T-helper 1 cell (primary cell): ENCODE data around the gene SLC25A42.
"Not testable (repeated sequence)": the region's sequence is repeated elsewhere in the genome, so short reads cannot be mapped to it uniquely, and the experiment has no call there.

Experiments used
- DNase-seq, 5 donors: peaks; one replicate each; pipeline ENCODE4 v3.0.0-alpha.2; 2012 to 2020
- total RNA-seq, 4 donors: gene quantifications; one replicate each; lab custom pipeline; 2026; lab: John Stamatoyannopoulos, UW

Gene SLC25A42
- 14.5 to 23.1 (median 19.5) reads per million in 4 donors for total RNA-seq

DNA sequence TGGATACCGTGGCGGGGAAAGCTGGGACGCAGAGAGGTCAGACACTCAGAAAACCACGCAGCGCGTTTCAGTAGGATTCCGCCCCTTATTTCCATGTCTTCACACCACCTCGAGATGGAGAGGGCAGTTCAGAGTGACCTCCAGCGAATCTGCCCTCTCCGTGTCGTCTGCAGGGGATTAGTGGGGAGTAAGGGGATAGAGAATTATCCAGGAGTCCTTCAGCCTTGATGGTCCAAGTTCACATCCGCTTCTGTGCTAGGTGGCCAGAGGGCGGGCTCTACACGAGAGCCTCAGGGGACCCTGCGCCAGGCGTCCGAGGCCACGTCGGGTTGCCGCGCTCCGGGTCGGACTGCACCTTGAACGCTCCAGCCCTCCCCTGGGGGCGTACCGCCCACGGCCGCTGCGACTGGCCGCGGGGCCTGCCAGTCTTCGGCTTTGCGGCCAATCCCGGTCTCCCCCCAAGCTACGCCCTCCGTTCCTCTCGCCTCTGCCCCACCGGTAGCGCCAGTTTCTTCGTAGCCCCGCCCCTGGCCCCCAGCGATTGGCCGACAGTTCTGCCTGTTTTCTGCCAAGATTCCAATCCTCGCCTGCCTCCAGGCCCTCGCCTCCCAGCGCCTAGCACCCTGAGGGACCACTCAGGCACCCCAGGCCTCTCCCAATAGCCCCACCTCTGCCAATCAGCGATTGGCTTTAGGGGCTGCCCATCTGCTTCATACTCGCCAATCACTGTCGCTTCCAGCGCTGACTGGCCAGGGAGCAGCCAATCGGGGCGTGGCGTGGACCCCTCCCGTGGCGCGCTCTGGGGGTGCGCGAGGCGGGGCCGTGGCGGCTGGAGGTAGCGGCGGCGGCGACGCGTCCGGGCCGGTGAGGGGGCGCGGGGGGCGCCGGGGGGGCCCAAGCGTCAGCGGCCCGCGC lies at the start of gene SLC25A42:
Gene SLC25A42 (plus strand): TSS at position 812 of the 915 bp plus-strand sequence. CDS start 32,131 bp downstream, outside the sequence.
- peak; percentile 98 to 99 (median 99) for DNase-seq

DNA sequence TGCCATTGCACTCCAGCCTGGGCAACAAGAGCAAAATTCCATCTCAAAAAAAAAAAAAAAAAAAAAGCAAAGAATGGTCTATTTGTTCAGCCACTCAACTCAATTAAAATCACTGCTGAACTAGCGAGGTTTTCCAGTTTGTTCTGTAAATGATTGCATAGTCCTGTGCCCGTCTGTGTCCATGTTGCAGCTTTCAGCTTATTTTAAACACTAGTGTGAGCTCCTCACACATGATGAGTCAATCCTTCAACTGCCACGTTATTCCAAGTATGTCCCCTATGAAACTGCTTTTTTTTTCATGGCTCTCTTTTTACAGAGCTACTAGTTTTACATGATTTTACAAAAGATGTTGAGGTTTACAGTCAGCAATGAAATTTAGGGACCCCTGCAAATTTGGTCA lies 42.7 kb upstream of the SLC25A42 start:
- no peak for DNase-seq

DNA sequence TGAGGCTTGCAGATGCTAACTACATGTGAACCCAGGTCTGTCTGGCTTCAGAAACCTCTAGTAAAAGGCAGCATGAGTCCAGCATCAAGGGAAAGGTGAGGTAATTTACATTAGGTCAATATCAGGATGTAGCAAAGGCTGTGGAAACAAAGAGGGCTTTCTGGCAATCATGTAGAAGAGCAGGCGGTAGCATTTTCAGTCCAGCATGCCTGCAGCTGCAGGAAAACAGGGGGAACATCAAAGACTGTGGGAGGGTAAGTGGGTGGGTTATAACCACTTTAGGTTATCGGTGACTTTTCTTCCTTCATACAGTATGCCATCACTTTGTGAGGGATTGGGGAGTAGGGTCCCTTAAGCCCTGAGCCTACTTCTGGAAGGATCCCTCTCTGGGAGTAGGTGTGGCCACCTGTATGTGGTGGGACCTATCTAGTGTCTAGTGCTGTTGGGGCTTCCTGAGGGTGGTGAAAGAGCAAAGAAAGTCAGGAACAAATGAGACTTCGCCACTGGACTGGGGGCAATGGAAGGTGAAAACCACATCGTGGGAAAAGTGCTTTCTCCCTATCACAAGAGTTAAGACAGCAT lies 41.3 kb upstream of the SLC25A42 start:
- no peak for DNase-seq

GRCh38 chr19:19023376-19023775 lies 40.4 kb upstream of the SLC25A42 start:
- not testable (repeated sequence) for DNase-seq

- DNase-seq: no peak
Observed at GRCh38 chr19:19025861-19026260, 37.9 kb upstream of the SLC25A42 start.

DNA sequence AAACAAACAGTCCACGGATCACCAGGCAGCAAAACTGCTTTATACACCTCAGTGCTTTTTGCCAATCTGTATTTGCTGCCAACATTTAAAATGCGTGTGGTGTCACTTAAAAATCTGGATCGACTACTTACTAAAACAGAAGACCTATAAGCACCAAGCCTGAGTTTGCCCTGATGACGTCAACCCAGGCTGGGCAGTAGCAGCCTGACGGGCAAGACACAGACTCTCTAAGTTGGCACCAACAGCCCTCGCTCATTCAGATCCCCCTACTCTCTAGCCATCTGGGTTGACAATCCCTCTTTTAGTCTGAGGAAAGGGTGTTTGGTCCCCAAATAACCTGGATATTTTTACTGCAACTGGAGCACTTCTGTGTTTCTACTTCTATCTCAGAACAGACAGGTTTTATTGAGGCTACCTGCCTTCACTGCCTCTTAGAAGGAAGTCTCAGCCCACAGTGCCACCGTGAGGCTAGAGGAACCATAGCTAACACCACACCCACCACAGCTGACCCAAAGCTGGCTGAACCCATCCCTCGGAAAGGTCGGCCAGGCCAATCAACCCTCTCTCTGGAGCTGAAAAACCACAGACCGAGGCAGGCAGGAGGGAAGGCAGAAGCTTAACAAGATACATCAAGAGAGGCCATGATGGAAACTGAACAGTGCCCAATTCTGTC lies 37.4 kb upstream of the SLC25A42 start:
- DNase-seq: no peak

GRCh38 chr19:19027228-19027627 lies 36.6 kb upstream of the SLC25A42 start:
- DNase-seq: no peak

- no peak for DNase-seq
Observed at GRCh38 chr19:19028526-19028925, 35.3 kb upstream of the SLC25A42 start.

DNA sequence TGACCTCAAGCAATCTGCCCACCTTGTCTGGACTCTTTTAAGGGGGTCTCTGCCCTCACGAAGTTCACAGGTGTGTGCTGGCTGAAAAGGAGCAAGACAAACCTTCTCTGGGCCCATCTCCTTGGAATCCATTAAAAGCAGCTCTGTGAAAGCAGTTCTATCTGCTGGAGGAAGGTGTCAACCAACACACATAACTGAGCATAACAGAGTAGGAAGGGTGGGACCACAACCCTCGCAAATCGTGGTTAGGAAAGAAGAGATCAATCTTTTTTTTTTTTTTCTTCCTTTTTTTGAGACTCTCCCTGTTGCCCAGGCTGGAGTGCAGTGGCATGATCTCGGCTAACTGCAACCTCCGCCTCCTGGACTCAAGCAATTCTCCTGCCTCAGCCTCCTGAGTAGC lies 31.9 kb upstream of the SLC25A42 start:
- DNase-seq: no peak

DNA sequence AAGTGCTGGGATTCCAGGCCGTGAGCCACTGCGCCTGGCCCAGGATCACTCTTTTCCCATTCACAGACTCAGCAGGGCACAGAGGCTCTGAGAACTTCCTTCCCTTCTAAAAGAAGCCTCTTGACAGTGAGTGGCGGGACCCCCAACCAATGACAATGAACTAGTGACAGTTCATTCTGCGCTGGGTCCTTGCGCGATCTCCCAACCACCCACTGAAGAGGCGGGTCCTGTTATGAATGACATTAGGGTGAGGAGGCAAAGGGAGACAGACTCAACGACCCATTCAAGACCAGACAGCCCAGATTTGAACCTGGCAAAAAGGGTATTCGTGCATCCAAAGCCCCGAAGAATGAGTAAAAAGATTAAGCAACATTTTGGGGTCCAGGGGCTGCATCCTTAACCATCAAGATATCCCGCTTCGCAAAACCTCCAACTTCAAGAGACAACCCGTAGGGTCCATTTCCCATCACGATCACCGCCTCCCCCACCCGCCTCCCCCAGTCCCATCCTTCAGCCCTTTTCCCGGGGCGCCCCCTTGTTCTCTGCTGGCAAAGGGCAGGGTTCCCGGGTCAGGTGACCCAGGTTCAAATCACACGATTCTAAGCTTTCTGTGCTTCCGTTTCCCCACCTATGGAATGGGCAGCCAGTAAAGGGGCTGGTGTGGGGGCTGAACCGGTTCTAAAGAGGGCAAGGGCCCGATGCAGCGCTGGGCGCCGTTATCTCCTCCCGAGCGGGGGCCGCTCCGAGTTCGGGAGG lies 31.2 kb upstream of the SLC25A42 start:
- DNase-seq: peak in 4 of 5 donors; percentile 23 to 81 (median 50)

- DNase-seq: no peak
Observed at GRCh38 chr19:19033176-19033425, 30.7 kb upstream of the SLC25A42 start.

DNA sequence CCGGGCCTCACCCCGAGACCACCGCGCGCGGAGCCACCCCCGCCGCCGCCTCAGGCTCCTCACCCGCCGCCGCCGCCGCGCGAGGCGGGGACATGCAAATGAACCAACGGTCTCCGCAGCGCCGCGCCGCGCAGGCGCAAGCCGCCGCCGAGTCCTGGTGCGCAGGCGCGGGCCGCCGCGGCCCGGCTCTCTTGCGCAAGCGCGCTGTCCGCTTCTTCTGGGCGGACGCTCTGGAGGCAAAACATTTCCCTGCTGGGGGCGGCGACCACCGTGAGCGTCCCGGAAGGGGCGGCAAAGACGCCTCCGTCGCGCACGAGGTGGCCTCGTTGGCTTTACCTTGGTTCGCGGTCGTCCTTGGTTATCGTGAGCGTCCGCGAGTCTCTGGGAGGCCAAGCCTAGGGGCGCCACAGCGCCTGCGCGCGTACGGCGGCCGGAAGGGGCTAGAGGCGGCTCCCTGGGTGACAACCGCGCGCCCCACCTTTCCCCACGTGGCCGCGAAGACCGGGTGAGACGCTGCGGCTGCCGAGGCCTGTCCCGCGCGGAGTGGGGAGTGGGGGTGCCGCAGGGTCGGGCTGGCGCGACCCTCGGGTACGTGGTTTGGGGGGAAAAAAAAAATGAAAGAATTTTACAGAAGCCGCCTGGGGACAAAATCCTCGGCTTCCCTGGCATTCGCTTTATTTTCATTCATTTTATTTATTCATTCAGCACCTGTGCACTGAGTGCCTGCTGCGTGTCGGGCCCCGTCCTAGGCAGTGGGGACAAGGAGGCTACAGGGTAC lies 30.2 kb upstream of the SLC25A42 start, which contains the start of the genes ARMC6 and SUGP2:
Gene ARMC6 (plus strand): TSS at position 178 of the 778 bp plus-strand sequence. CDS start 607 bp downstream, outside the sequence.
Gene SUGP2 (minus strand): TSS at position 92 of the 778 bp plus-strand sequence. CDS start 2,446 bp downstream, outside the sequence.
- peak; percentile 78 to 91 (median 82) for DNase-seq

DNA sequence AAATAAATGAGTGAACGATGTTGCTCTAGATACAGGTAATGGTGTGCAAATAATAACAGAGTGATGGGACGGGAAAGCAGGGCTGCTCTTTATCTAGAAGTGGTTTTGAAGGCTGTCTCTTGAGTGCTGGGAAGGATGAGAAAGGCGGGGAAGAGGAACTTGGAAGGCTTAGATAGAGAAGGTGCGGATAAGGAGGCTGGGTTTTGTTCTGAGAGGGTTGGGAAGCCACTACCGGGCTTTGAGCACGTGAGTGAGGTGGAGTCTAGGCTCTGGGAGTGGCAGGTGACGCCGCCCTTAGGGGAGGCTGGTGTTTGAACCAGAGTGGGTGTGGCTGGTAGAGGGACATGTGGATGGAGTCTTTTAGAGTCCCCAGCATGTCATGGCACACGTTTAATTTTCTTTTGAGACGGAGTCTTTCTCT lies 29.6 kb upstream of the SLC25A42 start:
- DNase-seq: peak; percentile 36 to 74 (median 58)

DNA sequence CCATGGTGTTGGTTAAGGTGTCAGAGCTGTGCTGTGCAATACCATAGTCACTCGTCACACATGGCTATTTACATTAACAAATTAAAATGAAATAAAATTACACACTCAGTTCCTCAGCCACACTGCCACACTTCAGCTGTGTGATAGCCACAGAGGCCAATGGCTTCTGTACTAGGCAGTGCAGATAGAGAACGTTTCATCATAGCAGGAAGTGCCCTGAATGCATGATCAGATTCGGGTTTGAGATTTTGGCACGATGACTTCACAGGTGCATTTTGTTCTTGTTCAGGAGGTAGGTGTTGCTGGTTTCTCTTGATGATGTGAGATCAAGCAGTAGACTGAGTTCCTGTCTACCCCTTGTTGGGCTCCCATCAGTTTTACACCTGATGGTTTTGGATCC lies 23.9 kb upstream of the SLC25A42 start:
- peak in 1 of 5 donors; percentile 55 for DNase-seq

- no peak for DNase-seq
Observed at GRCh38 chr19:19040417-19040816, 23.4 kb upstream of the SLC25A42 start.

DNA sequence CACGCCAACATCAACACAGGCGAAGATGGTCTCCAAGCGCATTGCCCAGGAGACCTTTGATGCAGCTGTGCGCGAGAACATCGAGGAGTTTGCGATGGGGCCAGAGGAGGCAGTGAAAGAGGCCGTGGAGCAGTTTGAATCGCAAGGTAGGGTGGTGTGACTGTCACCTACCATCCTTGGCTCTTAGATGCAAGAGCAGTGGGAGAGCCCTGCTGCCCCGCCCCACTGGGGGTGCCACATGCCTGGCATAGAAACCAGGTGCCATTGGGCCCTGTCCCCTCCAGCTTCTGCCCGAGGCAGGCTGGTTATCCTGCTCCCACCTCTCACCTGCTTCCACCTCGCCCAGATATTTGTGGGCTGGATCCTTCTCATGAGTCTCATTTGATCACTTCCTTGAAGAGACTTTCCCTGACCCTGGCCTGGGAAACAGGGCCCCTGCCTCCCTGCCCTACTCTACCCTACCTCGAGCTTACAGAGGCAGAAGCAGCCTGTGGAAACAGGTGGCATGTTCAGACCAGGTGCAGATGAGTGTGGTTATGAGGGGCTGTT lies 21.0 kb upstream of the SLC25A42 start:
- no peak for DNase-seq

DNA sequence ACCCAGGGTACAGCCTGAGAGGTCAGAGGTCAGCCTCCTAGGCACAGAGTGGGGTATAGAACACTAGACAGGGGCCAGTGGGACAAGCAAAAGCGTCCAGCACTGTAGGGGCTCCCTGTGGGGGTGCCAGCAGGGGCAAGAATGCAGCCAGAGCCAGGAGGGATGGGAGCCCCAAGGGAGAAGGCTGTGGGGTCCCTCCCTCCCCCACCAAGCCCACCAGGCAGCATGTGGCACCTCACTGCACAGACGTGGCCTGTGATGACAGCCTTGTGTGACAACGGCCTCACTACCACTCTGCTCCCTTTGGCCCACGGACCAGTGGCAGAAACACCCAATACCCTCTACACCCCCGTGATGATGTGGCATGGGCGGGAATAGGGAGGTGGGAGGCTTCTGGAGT lies 20.3 kb upstream of the SLC25A42 start:
- DNase-seq: no peak

DNA sequence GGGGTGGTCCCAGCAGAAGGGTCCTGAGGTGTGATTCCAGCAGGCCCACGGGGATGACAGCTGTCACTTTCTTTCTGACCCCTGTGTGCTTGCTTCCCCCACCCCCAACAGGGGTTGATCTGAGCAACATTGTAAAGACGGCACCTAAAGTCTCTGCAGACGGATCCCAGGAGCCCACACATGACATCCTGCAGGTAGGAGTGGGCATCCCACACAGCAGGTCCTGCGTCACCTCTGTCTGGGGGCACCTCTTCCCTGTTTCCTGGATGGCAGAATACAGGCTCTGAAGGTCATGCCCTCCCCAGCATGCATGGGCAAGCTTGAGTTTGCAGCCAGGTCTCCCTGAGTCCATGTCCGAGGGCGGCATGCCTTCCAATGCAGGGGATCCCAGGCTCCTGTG lies 19.9 kb upstream of the SLC25A42 start:
- DNase-seq: no peak

DNA sequence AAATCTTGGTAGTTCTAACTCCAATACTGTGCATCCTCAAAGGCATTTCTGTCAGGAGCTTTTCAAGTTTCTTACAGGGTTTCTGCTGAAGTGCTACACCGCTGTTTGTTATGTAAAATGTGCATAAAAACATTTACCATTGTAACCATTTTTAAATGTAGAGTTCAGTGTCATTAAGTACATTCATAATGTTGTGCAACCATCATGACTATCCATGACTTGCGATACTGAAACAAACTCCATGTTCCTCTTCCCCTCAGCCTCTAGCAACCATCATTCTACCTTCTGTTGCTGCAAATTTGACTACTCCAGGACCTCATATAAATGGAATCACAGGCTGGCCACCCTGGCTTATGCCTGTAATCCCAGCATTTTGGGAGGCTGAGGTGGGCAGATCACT lies 14.4 kb upstream of the SLC25A42 start:
- DNase-seq: no peak

DNA sequence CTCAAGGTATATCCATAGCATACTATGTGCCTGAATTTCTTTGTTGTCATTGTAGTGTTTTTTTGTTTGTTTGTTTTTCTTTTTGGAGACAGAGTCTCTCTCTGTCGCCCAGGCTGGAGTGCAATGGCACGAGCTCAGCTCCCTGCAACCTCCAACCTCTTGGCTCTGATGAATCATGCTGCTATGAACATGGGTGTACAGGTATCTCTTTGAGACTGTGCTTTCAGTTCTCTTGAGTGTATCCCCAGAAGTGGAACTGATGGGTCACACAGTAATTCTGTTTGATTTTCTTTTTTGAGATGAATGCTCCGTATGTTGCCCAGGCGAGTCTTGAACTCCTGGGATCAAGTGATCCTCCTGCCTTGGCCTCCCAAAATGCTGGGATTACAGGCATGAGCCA lies 13.7 kb upstream of the SLC25A42 start:
- DNase-seq: no peak

GRCh38 chr19:19050731-19051130 lies 13.1 kb upstream of the SLC25A42 start:
- DNase-seq: no peak
